ENCODE data around the gene SQSTM1. TPM values are rescaled to one million over a fixed set of nuclear protein-coding genes. Genes with fewer than 3 reads are reported as not detected.

SQSTM1 gene
- total RNA-seq, 1 experiment from 2014 or later = 341 TPM

GRCh38 chr5:179795863-179796833 is 24.6 kb upstream of the SQSTM1 start:
- Histone ChIP-seq H2AFZ (ENCODE audit: low read length) (peak overlapping the region; percentile 75), H4K20me1 (ENCODE audit: low read length) (no peaks in the 10 kb centered on the region), H3K27me3 (ENCODE audit: low read length) (no peaks in the 10 kb centered on the region), H3K36me3 (ENCODE audit: low read depth, low read length) (no peaks in the 10 kb centered on the region), H3K79me2 (ENCODE audit: low read length) (no peaks in the 10 kb centered on the region), H3K4me3 (ENCODE audit: low read length) (peak overlapping the region; percentile 76), H3K4me2 (ENCODE audit: low read length) (peak overlapping the region; percentile 75), H3K4me1 (ENCODE audit: insufficient read depth, low read length) (peaks cover 8% of the 10 kb centered on the region; the same call in 1 of the 2 replicates), H3K9me3 (ENCODE audit: low read length) (no peaks in the 10 kb centered on the region), H3K9ac (ENCODE audit: low read length) (peak overlapping the region; percentile 74), H3K9me2 (replicated peaks; ENCODE audit: low read length) (no peaks in the 10 kb centered on the region), H3F3A (ENCODE audit: low read length, unreplicated experiment) (no peaks in the 10 kb centered on the region), H3K27ac (ENCODE audit: low read length) (0 out of 2 replicates have a peak overlapping the region, but pooled peaks have one; percentile 20)
- DNase-seq = peak; percentile 74
- CTCF ChIA-PET = interaction anchor here (0.5 to 0.7 kb wide), 6 partner anchors 8 to 1153 kb away, joined by 3 to 8 read pairs (median 6); no protein-coding TSS in a partner anchor
- POLR2A ChIA-PET (ENCODE audit: unreplicated experiment) = no interaction called here
- ATAC-seq = peak; percentile 81
- no TSS peak for BruUV-seq (replicated peaks)
- TF ChIP-seq EZH2phosphoT487 (IDR thresholded peaks at IDR 0.05; ENCODE audit: borderline replicate concordance, low read length) = no peak
- peak; percentile 58 for TF ChIP-seq CTCF (conservative IDR thresholded peaks at IDR 0.05; ENCODE audit: low read depth, low read length)
- TF ChIP-seq EZH2 (IDR thresholded peaks at IDR 0.05; ENCODE audit: low read length, unreplicated experiment) = no peak
- intact Hi-C loops (cut with micrococcal nuclease) = loop anchor here (1.0 kb wide), 1 partner anchor 33 kb away; no protein-coding TSS in a partner anchor

- Histone ChIP-seq H3K9me2 (replicated peaks; ENCODE audit: low read length) (no peaks in the 10 kb centered on the region), H4K20me1 (ENCODE audit: low read length) (no peaks in the 10 kb centered on the region), H2AFZ (ENCODE audit: low read length) (no peak overlapping the region), H3K4me3 (ENCODE audit: low read length) (peak overlapping the region; percentile 76; the same call in 1 of the 2 replicates), H3K36me3 (ENCODE audit: low read depth, low read length) (no peaks in the 10 kb centered on the region), H3K9me3 (ENCODE audit: low read length) (no peaks in the 10 kb centered on the region), H3K27me3 (ENCODE audit: low read length) (no peaks in the 10 kb centered on the region), H3K27ac (ENCODE audit: low read length) (no peak overlapping the region), H3K4me1 (ENCODE audit: insufficient read depth, low read length) (peaks cover 8% of the 10 kb centered on the region; the same call in 1 of the 2 replicates), H3K79me2 (ENCODE audit: low read length) (peaks cover 3% of the 10 kb centered on the region), H3K9ac (ENCODE audit: low read length) (no peak overlapping the region), H3F3A (ENCODE audit: low read length, unreplicated experiment) (no peaks in the 10 kb centered on the region), H3K4me2 (ENCODE audit: low read length) (peak overlapping the region; percentile 75)
- intact Hi-C loops (cut with micrococcal nuclease) = loop anchor here (1.0 kb wide), 1 partner anchor 34 kb away; no protein-coding TSS in a partner anchor
- no peak for ATAC-seq
- TF ChIP-seq EZH2phosphoT487 (IDR thresholded peaks at IDR 0.05; ENCODE audit: borderline replicate concordance, low read length) = no peak
- no peak for TF ChIP-seq EZH2 (IDR thresholded peaks at IDR 0.05; ENCODE audit: low read length, unreplicated experiment)
- TF ChIP-seq CTCF (conservative IDR thresholded peaks at IDR 0.05; ENCODE audit: low read depth, low read length) = no peak
- no peak for DNase-seq
- ChIA-PET CTCF (no interaction called here), POLR2A (ENCODE audit: unreplicated experiment) (no interaction called here)
- TSS peak; percentile 74 for BruUV-seq (replicated peaks)
These were observed 23.7 kb upstream of the SQSTM1 start for GRCh38 chr5:179796877-179797608.

All from PC-3 (cell line).